ENCODE results near the gene ACKR2. TPM values are rescaled to one million over a fixed set of nuclear protein-coding genes. Genes with fewer than 3 reads are reported as not detected.

ACKR2 gene
- total and polyA plus RNA-seq, 2 of the 13 experiments (the other 11 are each of a cell fraction or from before 2014, with no cell fraction given) = 1.1 to 1.9 TPM

- no peak for TF ChIP-seq ZMYM4 (CRISPR knock-in tag; IDR thresholded peaks at IDR 0.05)
- TF ChIP-seq ZNF577 (CRISPR knock-in tag; IDR thresholded peaks at IDR 0.05; ENCODE audit: borderline replicate concordance, low read depth) = no peak
- no peak for TF ChIP-seq ZNF746 (CRISPR knock-in tag; IDR thresholded peaks at IDR 0.05)
These were observed at the start of gene ACKR2 (continued) for GRCh38 chr3:42809202-42809601.

GRCh38 chr3:42762046-42762724, 47.1 kb upstream of the ACKR2 start:
- no peaks in the 10 kb centered on the region for H3K9me3 ChIP-seq (ENCODE audit: low read length)
- H4K20me1 ChIP-seq (ENCODE audit: insufficient read depth, low read length) = no peaks in the 10 kb centered on the region
- no peaks in the 10 kb centered on the region for H3K79me2 ChIP-seq (ENCODE audit: insufficient read depth, low read length)
- intact Hi-C loops (cut with micrococcal nuclease; ENCODE audit: unreplicated experiment) (no loop called here), in situ Hi-C loops (cut with HindIII; ENCODE audit: extremely low pct_ligation_motif_present, low pct_unique_long_range_greater_than_20kb) (no loop called here)
- CTCF ChIA-PET (ENCODE audit: low intra/inter-chr PET ratio, low total read pairs) = no interaction called here
- peak overlapping the region; percentile 34 for H3K4me2 ChIP-seq (ENCODE audit: low read depth, low read length)
- H3K9ac ChIP-seq (ENCODE audit: insufficient read depth, low read depth, low read length) = no peak overlapping the region
- TF ChIP-seq SOX13 (IDR thresholded peaks at IDR 0.05) = no peak
- 0 out of 4 replicates have a peak, but pooled peaks of 1 of the 2 experiments have one; percentile 27 for TF ChIP-seq SOX13 (CRISPR knock-in tag; conservative IDR thresholded peaks at IDR 0.05 in 1 of 2, IDR thresholded peaks at IDR 0.05 in 1 of 2)
- no peak for TF ChIP-seq AKAP8 (CRISPR knock-in tag; IDR thresholded peaks at IDR 0.05)
- POLR2A ChIA-PET = interaction anchor here (0.9 to 2.0 kb wide), 3 partner anchors 8 to 43 kb away, joined by 3 to 9 read pairs (median 4); partner anchors contain the start of gene HIGD1A
- no peaks in the 10 kb centered on the region for H3K36me3 ChIP-seq (replicated peaks in 1 of 2; ENCODE audit: control insufficient read depth in 1 of 2, insufficient read depth in 2 of 2, low read length in 2 of 2)
- ATAC-seq (no peak; the same call in 1 of the 3 replicates), DNase-seq (ENCODE audit: low spot score) (no peak), FAIRE-seq (no peak)
- H3K27ac ChIP-seq (ENCODE audit: extremely low read length, insufficient read depth, low read length) = no peak overlapping the region
- no peak overlapping the region for H2AFZ ChIP-seq (ENCODE audit: low read length)
- H3K4me1 ChIP-seq (ENCODE audit: insufficient read depth, low read length) = peaks cover 40% of the 10 kb centered on the region
- 38% methylated on average over 5 of the region's 6 CpGs for WGBS (ENCODE audit: low lambda C conversion rate)
- no peaks in the 10 kb centered on the region for H3K27me3 ChIP-seq (ENCODE audit: control insufficient read depth in 1 of 2, insufficient read depth in 2 of 2, low read length in 2 of 2)
- BruUV-seq (replicated peaks) = no TSS peak
- H3K4me3 ChIP-seq (replicated peaks in 1 of 3; ENCODE audit: insufficient read depth in 1 of 3, low read depth in 2 of 3, low read length in 3 of 3) = no peak overlapping the region

GRCh38 chr3:42763021-42763420, 46.2 kb upstream of the ACKR2 start:
- no peaks in the 10 kb centered on the region for H3K27me3 ChIP-seq (ENCODE audit: control insufficient read depth in 1 of 2, insufficient read depth in 2 of 2, low read length in 2 of 2)
- no TSS peak for BruUV-seq (replicated peaks)
- no peak overlapping the region for H3K4me3 ChIP-seq (replicated peaks in 1 of 3; ENCODE audit: insufficient read depth in 1 of 3, low read depth in 2 of 3, low read length in 3 of 3)
- H3K9me3 ChIP-seq (ENCODE audit: low read length) = no peaks in the 10 kb centered on the region
- H3K9ac ChIP-seq (ENCODE audit: insufficient read depth, low read depth, low read length) = no peak overlapping the region
- peaks cover 36% of the 10 kb centered on the region for H3K4me1 ChIP-seq (ENCODE audit: insufficient read depth, low read length)
- no peaks in the 10 kb centered on the region for H4K20me1 ChIP-seq (ENCODE audit: insufficient read depth, low read length)
- WGBS (ENCODE audit: low lambda C conversion rate) = 24% methylated on average over 2 of the region's 2 CpGs
- H3K79me2 ChIP-seq (ENCODE audit: insufficient read depth, low read length) = no peaks in the 10 kb centered on the region
- ATAC-seq (no peak; the same call in 2 of the 3 replicates), FAIRE-seq (no peak), DNase-seq (ENCODE audit: low spot score) (no peak)
- no peaks in the 10 kb centered on the region for H3K36me3 ChIP-seq (replicated peaks in 1 of 2; ENCODE audit: control insufficient read depth in 1 of 2, insufficient read depth in 2 of 2, low read length in 2 of 2)
- in situ Hi-C loops (cut with HindIII; ENCODE audit: extremely low pct_ligation_motif_present, low pct_unique_long_range_greater_than_20kb) = no loop called here
- CTCF ChIA-PET (ENCODE audit: low intra/inter-chr PET ratio, low total read pairs) = no interaction called here
- H3K27ac ChIP-seq (ENCODE audit: extremely low read length, insufficient read depth, low read length) = no peak overlapping the region
- intact Hi-C loops (cut with micrococcal nuclease; ENCODE audit: unreplicated experiment) = no loop called here
- POLR2A ChIA-PET = interaction anchor here (0.9 to 2.0 kb wide), 3 partner anchors 7 to 42 kb away, joined by 3 to 9 read pairs (median 4); partner anchors contain the start of gene HIGD1A
- H3K4me2 ChIP-seq (ENCODE audit: low read depth, low read length) = peak overlapping the region; percentile 15; the same call in 1 of the 2 replicates
- H2AFZ ChIP-seq (ENCODE audit: low read length) = no peak overlapping the region
- no peak for TF ChIP-seq PHF20 (CRISPR knock-in tag; IDR thresholded peaks at IDR 0.05)
- TF ChIP-seq PITX1 (CRISPR knock-in tag; IDR thresholded peaks at IDR 0.05) = no peak
- TF ChIP-seq ZNF614 (CRISPR knock-in tag; IDR thresholded peaks at IDR 0.05; ENCODE audit: borderline replicate concordance) = no peak
- no peak for TF ChIP-seq ZNF678 (CRISPR knock-in tag; IDR thresholded peaks at IDR 0.05)
- TF ChIP-seq STAG1 (CRISPR knock-in tag; IDR thresholded peaks at IDR 0.05) = no peak
- TF ChIP-seq ZNF768 (CRISPR knock-in tag; IDR thresholded peaks at IDR 0.05) = no peak
- TF ChIP-seq FOXA1 (IDR thresholded peaks at IDR 0.05) = no peak
- no peak for TF ChIP-seq FOXA1 (CRISPR knock-in tag; IDR thresholded peaks at IDR 0.05)
- no peak for TF ChIP-seq ISX (CRISPR knock-in tag; conservative IDR thresholded peaks at IDR 0.05)
- TF ChIP-seq TFE3 (CRISPR knock-in tag; IDR thresholded peaks at IDR 0.05) = no peak
- no peak for TF ChIP-seq ZNF572 (CRISPR knock-in tag; IDR thresholded peaks at IDR 0.05)
